ENCODE data around the gene GPX4. TPM values are rescaled to one million over a fixed set of nuclear protein-coding genes. Genes with fewer than 3 reads are reported as not detected.
A peak's percentile ranks its signal among the peaks of the same experiment; 100 is the strongest.

The GPX4 gene
- total and polyA plus RNA-seq, 9 of the 15 experiments (the other 6 are each of a cell fraction or from before 2014, with no cell fraction given) = 61.4 to 661 (median 349) TPM

- TF ChIP-seq NCOA2 (IDR thresholded peaks at IDR 0.05; ENCODE audit: partially characterized antibody in 2 of 2) (no peak), ZNF316 (IDR thresholded peaks at IDR 0.05) (no peak), HDAC6 (IDR thresholded peaks at IDR 0.05; ENCODE audit: low read depth, low read length) (peak; percentile 94; the same call in 1 of the 2 replicates), POLR2G (IDR thresholded peaks at IDR 0.05; ENCODE audit: low read depth, low read length) (peak; percentile 54), RBM14 (IDR thresholded peaks at IDR 0.05; ENCODE audit: borderline replicate concordance, insufficient read depth, low read depth, low read length) (0 out of 2 replicates have a peak, but pooled peaks have one; percentile 66), CXXC5 (CRISPR knock-in tag; IDR thresholded peaks at IDR 0.05) (peak; percentile 59), RBM22 (IDR thresholded peaks at IDR 0.05; ENCODE audit: low read depth, low read length, poor library complexity, severe bottlenecking) (peak; percentile 6), KAT7 (CRISPR knock-in tag; IDR thresholded peaks at IDR 0.05; ENCODE audit: borderline replicate concordance) (no peak), ELF2 (CRISPR knock-in tag; IDR thresholded peaks at IDR 0.05) (no peak)
- TF ChIP-seq, protein P1, sequence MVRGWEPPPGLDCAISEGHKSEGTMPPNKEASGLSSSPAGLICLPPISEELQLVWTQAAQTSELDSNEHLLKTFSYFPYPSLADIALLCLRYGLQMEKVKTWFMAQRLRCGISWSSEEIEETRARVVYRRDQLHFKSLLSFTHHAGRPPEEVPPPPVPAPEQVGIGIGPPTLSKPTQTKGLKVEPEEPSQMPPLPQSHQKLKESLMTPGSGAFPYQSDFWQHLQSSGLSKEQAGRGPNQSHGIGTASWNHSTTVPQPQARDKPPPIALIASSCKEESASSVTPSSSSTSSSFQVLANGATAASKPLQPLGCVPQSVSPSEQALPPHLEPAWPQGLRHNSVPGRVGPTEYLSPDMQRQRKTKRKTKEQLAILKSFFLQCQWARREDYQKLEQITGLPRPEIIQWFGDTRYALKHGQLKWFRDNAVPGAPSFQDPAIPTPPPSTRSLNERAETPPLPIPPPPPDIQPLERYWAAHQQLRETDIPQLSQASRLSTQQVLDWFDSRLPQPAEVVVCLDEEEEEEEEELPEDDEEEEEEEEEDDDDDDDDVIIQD (CRISPR knock-in tag; IDR thresholded peaks at IDR 0.05) = no peak
- TF ChIP-seq, protein P2, sequence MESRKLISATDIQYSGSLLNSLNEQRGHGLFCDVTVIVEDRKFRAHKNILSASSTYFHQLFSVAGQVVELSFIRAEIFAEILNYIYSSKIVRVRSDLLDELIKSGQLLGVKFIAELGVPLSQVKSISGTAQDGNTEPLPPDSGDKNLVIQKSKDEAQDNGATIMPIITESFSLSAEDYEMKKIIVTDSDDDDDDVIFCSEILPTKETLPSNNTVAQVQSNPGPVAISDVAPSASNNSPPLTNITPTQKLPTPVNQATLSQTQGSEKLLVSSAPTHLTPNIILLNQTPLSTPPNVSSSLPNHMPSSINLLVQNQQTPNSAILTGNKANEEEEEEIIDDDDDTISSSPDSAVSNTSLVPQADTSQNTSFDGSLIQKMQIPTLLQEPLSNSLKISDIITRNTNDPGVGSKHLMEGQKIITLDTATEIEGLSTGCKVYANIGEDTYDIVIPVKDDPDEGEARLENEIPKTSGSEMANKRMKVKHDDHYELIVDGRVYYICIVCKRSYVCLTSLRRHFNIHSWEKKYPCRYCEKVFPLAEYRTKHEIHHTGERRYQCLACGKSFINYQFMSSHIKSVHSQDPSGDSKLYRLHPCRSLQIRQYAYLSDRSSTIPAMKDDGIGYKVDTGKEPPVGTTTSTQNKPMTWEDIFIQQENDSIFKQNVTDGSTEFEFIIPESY (CRISPR knock-in tag; IDR thresholded peaks at IDR 0.05) = peak; percentile 94
These were observed 38.9 kb upstream of the GPX4 start (continued) for GRCh38 chr19:1064661-1065605.
